Endometrial microvascular endothelial cells (primary cell): ENCODE measurements around the gene DIDO1. TPM values are rescaled to one million over a fixed set of nuclear protein-coding genes. Genes with fewer than 3 reads are reported as not detected.

Experiments used
- in situ Hi-C: cut with HindIII; loops from 2 replicates; pipeline ENCODE4 v1.10.0; 2017; ENCODE audit warnings: low sequenced_read_pairs, low pct_unique_long_range_greater_than_20kb; ENCODE audit errors: inconsistent ontology term
- total RNA-seq: library from RNA; depleted of rRNA; stranded (reverse); fragments of >200 nt; gene quantifications from one replicate; pipeline ENCODE4 v1.2.3, GENCODE V29; 2015; ENCODE audit errors: inconsistent ontology term

DIDO1 gene
- 32.4 TPM for total RNA-seq

- in situ Hi-C loops, result no loop called here
These were observed at the start of gene DIDO1 for GRCh38 chr20:62926229-62927127. TSS of gene DIDO1 (minus strand) at chr20:62926505.

DNA sequence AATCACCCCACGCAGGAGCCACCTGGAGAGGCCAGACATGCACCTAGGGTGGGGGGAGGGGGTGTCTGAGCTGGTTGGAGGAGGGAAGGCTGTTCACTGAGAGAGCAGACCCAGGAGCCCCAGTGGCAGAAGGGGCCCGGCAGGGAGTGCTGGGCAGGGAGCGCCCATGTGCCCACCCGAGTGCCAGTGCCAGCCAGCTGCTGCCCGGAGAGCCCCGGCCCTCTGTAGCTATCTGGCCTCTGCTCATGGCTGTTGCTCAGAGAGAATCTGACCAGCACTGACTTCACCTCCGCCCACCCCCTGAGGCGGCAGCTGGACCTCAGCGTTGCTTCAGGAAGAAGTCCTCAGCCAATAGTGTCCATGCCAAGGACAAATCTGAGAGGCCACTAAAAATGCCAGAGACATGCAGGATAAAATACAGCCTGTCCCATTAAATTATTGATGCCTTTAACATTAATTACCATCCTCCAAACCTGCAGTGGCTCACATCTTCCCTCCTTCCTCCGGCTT lies 49.0 kb upstream of the DIDO1 start:
- in situ Hi-C loops, result no loop called here

DNA sequence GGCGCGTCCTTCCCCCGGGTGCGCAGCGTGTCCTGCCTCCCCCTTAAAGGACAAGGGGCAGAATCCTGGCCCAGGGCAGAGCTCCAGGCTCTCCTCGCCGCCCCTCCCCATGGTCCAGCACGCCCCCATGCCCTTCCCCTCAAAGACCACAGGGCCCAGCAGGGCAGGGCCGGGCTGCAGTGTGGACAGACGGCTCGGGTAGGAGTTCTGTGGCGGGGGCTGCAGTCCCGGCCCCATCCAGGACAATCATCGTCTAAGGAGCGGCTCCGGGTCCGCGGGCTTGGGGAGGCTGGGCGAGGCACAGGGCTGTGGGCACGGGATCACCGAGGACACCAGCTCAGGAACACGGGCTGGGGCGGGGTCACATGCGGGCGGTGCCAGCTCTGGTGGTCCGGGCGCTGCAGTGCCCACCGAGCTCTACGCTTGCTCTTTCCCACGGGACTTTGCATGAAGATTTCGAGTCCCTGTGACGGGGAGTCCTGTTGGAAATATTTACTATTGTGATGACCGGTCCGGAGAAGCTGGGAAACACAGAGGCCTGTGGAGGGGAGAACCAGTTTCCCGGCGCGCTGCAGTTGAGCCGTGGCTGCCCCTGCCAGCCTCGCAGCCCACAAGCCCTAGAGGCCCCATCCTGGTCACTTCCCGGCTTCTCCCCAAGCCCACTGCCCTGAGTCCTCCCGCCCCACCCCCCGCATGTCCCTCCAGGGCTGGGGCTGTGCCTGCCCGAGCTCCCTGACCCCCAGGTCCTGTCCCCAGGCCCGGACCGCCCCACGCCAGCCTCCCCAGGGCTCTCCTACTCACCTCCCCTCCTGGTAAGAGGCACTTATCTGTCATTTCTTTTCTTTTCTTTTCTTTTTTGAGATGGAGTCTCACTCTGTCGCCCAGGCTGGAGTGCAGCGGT lies 46.8 kb upstream of the DIDO1 start:
- in situ Hi-C loops, result no loop called here

GRCh38 chr20:62971950-62972844 lies 45.9 kb upstream of the DIDO1 start:
- in situ Hi-C loops, result no loop called here

- in situ Hi-C loops, result no loop called here
These were observed 45.1 kb upstream of the DIDO1 start for GRCh38 chr20:62971211-62971949.

DNA sequence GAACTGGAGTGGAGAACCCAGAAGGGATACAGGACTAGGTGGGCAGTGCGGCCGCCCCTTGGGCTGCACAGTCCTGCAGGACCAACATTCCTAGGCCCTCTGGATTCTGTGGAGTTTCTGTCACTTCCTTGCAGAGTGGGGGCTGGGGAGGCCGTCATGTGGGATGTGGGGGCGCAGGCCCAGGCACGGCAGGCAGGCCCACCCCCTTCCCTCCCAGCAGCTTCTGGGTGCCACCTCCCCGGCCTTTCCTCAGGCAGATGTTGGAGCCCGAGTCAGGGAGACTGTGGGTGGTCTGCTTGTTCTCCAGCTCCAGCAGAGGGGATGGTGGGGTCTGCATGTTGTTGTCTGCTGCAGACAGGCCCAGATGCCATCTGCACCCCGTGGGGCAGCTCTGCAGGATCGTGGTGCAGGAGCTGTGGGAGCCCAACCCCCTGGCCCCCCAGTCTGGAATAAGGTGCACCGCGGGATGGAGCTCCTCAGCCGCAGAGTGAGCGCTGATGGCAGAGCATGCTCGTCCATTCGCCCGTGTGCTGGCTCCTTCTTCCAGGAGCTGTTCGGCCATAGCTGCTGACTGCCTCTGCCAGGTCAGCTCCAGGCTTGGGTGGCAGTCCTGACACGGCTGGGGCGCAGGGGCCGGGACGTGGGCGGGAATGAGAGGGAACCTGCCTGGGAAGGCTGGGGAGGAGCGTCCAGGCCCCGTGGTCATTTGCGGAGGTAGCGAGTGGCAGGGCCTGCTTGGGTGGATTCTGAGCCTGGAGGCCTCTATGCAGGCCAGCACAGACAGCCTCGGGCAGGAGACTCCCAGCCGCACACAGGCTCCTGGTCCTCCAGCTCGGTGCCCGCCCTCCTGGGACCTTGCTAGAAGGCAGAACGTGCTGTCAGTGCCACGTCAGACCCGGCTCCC lies 44.3 kb upstream of the DIDO1 start:
- in situ Hi-C loops, result no loop called here

DNA sequence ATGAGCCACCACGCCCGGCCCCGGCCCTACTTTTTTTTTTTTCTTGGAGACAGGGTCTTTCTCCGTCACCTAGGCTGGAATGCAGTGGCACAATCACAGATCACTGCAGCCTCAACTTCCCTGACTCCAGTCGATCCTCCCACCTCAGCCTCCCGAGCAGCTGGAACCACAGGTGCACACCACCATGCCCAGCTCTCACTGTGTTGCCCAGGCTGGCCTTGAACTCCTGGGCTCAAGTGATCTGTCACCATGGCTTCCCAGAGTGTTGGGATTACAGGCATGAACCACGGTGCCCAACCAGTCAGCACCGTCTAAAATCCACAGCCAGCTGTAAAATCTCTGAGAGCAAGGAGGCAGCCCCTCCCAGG lies 43.6 kb upstream of the DIDO1 start:
- in situ Hi-C loops, result no loop called here

DNA sequence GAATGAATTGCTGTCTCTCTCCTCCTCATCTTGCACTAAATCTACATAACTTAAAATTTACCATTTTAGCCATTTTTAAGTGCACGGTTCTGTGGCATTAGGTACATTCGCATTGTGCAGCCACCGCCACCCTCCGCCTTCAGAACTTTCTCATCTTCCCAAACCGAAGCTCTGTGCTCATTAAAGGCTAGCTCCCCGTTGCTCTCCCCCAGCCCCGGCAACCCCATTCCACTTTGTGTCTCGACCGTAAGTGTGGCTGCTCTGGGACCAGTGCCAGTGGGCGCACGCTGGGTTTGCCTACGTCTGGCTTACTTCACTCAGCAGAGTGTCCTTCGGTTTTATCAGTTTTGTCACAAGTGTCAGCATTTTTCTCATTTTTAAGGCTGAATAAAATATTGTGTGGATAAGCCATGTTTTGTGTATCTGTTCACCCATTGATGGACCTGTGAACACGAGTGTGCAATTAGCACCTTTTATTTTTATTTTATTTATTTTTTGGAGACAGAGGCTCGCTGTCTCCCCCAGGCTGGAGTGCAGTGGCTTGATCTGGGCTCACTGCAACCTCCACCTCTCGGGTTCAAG lies 43.0 kb upstream of the DIDO1 start:
- in situ Hi-C loops, result no loop called here

DNA sequence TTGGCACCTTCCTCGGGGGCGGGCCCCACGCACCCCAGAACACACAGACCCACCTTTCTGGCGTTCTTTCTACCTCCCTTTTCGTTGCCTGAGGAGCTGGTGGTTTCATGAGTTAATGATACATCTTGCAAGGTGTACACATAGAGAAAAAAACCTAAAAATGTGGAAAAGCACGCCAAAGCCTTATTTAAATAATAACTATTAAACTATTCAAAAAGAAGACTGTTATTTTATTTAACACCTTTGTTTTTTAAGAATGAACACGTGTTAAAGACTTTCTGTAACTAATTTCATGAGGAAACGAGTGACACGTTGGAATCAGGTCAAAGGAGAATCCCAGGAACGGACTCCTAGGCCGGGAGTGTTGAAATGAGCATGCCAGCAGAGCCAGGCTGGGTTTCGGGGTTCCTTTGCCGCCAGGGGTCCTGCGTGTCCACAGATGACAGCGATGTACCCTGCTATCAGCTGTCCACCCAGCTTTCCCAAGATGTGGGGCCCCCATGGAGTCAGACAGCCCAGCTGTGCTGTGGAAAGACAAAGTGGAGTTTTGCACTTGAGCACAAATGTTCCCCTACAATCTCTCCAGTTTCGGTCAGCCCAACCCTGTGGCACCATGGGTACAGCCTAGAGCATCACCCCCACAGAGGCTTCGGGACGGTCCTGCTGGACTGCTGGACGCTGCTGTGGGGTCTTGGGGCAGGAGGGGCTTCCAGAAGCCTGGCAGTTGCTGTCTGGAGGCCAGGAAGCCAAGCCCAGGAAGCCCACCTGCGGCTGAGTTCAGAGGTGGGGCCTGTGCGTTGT lies 42.3 kb upstream of the DIDO1 start:
- in situ Hi-C loops, result no loop called here

GRCh38 chr20:62967628-62968351 lies 41.5 kb upstream of the DIDO1 start:
- in situ Hi-C loops, result no loop called here

DNA sequence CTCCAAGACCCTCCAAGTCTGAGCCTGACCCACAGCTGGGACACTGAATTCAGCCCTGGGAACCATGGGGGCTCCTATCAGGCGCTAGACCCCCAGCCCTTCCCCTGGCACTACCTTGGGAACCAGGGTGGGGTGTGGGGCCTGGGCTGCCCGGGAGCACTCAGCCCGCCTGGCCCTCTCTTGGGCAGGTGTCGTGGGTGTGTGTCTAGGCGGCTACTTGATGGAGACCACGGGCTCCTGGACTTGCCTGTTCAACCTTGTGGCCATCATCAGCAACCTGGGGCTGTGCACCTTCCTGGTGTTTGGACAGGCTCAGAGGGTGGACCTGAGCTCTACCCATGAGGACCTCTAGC lies 40.8 kb upstream of the DIDO1 start:
- in situ Hi-C loops, result no loop called here

- in situ Hi-C loops, result no loop called here
These were observed 40.2 kb upstream of the DIDO1 start for GRCh38 chr20:62966212-62967148.

- in situ Hi-C loops, result no loop called here
These were observed 39.1 kb upstream of the DIDO1 start for GRCh38 chr20:62965363-62965771.

- in situ Hi-C loops, result no loop called here
These were observed 38.4 kb upstream of the DIDO1 start for GRCh38 chr20:62964700-62965099.
